Measurements from ENCODE around the gene ATP5F1D. TPM values are rescaled to one million over a fixed set of nuclear protein-coding genes. Genes with fewer than 3 reads are reported as not detected.

The ATP5F1D gene
- total and polyA plus RNA-seq, 2 of the 13 experiments (the other 11 are each of a cell fraction or from before 2014, with no cell fraction given), result 39.4 to 78.7 TPM

DNA sequence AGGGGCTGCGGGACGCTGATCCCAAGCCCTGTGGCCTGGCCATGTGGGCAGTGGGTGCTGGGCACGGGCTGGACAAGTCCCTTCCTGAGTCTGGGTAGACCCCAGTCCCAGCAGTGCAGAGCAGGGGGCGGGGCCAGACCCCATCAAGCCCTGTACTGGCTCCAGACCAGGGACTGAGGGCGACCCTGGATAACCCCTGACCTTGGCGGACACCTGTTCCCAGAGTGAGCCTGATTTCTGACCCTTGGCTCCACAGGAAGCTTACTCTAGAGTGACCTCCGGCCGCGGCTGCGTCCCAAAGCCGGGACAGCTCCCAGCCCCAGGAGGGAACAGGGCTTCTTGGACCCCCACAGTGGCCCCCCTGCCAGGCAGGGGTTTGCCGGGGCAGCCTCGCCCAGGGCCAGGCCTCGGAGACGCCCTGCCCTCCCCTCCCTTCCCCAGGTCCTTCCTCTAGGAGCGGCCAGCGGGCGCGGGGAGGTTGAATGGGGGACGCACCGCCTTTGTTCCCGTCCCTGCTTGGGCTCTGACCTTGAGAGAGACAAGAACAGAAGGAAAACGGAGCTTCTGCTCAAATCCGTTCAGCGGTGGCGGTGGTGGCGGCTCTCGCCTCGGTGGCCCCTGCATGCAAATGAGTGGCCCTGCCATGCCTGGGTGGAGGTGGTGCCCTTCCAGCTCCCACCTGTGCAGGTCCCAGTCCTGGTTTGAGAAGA, 41.8 kb downstream of the ATP5F1D start (continued):
- TF ChIP-seq, protein P1, sequence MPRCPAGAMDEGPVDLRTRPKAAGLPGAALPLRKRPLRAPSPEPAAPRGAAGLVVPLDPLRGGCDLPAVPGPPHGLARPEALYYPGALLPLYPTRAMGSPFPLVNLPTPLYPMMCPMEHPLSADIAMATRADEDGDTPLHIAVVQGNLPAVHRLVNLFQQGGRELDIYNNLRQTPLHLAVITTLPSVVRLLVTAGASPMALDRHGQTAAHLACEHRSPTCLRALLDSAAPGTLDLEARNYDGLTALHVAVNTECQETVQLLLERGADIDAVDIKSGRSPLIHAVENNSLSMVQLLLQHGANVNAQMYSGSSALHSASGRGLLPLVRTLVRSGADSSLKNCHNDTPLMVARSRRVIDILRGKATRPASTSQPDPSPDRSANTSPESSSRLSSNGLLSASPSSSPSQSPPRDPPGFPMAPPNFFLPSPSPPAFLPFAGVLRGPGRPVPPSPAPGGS (CRISPR knock-in tag; IDR thresholded peaks at IDR 0.05), result no peak; the same call in 1 of the 2 replicates
- TF ChIP-seq YEATS4 (CRISPR knock-in tag; IDR thresholded peaks at IDR 0.05; ENCODE audit: borderline replicate concordance) (0 out of 2 replicates have a peak, but pooled peaks have one; percentile 51), SRSF4 (IDR thresholded peaks at IDR 0.05; ENCODE audit: low read depth, low read length, poor library complexity, severe bottlenecking) (no peak), ONECUT2 (CRISPR knock-in tag; IDR thresholded peaks at IDR 0.05) (no peak), ZNF260 (CRISPR knock-in tag; IDR thresholded peaks at IDR 0.05; ENCODE audit: borderline replicate concordance, low read depth) (no peak), POLR2AphosphoS5 (IDR thresholded peaks at IDR 0.05; ENCODE audit: low read depth, low read length) (0 out of 2 replicates have a peak, but pooled peaks have one; percentile 26), MIER2 (CRISPR knock-in tag; IDR thresholded peaks at IDR 0.05) (0 out of 2 replicates have a peak, but pooled peaks have one; percentile 12), ZNF253 (CRISPR knock-in tag; IDR thresholded peaks at IDR 0.05; ENCODE audit: borderline replicate concordance) (0 out of 2 replicates have a peak, but pooled peaks have one; percentile 53), HNF4A (CRISPR knock-in tag; IDR thresholded peaks at IDR 0.05) (peak; percentile 86), RXRB (CRISPR knock-in tag; IDR thresholded peaks at IDR 0.05; ENCODE audit: borderline replicate concordance) (peak; percentile 99), ZNF205 (CRISPR knock-in tag; IDR thresholded peaks at IDR 0.05) (no peak), ZNF619 (CRISPR knock-in tag; IDR thresholded peaks at IDR 0.05) (peak; percentile 35; the same call in 1 of the 2 replicates), PHF21A (CRISPR knock-in tag; IDR thresholded peaks at IDR 0.05) (peak; percentile 91), GATA4 (IDR thresholded peaks at IDR 0.05; ENCODE audit: borderline replicate concordance, low read depth) (no peak), ZNF496 (CRISPR knock-in tag; IDR thresholded peaks at IDR 0.05; ENCODE audit: insufficient replicate concordance) (no peak), RARA (CRISPR knock-in tag; IDR thresholded peaks at IDR 0.05) (peak; percentile 94), ZNF746 (CRISPR knock-in tag; IDR thresholded peaks at IDR 0.05) (peak; percentile 52; the same call in 1 of the 2 replicates), ZNF460 (CRISPR knock-in tag; IDR thresholded peaks at IDR 0.05; ENCODE audit: borderline replicate concordance) (no peak; the same call in 1 of the 2 replicates), SMAD3 (CRISPR knock-in tag; IDR thresholded peaks at IDR 0.05) (peak; percentile 31; the same call in 1 of the 2 replicates), ZSCAN9 (CRISPR knock-in tag; IDR thresholded peaks at IDR 0.05; ENCODE audit: borderline replicate concordance) (no peak), IKZF4 (CRISPR knock-in tag; IDR thresholded peaks at IDR 0.05; ENCODE audit: borderline replicate concordance, low read depth, not compliant biosample characterization) (no peak)
- TF ChIP-seq, protein P2, sequence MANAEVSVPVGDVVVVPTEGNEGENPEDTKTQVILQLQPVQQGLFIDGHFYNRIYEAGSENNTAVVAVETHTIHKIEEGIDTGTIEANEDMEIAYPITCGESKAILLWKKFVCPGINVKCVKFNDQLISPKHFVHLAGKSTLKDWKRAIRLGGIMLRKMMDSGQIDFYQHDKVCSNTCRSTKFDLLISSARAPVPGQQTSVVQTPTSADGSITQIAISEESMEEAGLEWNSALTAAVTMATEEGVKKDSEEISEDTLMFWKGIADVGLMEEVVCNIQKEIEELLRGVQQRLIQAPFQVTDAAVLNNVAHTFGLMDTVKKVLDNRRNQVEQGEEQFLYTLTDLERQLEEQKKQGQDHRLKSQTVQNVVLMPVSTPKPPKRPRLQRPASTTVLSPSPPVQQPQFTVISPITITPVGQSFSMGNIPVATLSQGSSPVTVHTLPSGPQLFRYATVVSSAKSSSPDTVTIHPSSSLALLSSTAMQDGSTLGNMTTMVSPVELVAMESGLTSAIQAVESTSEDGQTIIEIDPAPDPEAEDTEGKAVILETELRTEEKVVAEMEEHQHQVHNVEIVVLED (CRISPR knock-in tag; IDR thresholded peaks at IDR 0.05; ENCODE audit: borderline replicate concordance), result no peak
- TF ChIP-seq, protein P3, sequence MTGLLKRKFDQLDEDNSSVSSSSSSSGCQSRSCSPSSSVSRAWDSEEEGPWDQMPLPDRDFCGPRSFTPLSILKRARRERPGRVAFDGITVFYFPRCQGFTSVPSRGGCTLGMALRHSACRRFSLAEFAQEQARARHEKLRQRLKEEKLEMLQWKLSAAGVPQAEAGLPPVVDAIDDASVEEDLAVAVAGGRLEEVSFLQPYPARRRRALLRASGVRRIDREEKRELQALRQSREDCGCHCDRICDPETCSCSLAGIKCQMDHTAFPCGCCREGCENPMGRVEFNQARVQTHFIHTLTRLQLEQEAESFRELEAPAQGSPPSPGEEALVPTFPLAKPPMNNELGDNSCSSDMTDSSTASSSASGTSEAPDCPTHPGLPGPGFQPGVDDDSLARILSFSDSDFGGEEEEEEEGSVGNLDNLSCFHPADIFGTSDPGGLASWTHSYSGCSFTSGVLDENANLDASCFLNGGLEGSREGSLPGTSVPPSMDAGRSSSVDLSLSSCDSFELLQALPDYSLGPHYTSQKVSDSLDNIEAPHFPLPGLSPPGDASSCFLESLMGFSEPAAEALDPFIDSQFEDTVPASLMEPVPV (CRISPR knock-in tag; IDR thresholded peaks at IDR 0.05), result no peak; the same call in 1 of the 2 replicates
- TF ChIP-seq, protein P4, sequence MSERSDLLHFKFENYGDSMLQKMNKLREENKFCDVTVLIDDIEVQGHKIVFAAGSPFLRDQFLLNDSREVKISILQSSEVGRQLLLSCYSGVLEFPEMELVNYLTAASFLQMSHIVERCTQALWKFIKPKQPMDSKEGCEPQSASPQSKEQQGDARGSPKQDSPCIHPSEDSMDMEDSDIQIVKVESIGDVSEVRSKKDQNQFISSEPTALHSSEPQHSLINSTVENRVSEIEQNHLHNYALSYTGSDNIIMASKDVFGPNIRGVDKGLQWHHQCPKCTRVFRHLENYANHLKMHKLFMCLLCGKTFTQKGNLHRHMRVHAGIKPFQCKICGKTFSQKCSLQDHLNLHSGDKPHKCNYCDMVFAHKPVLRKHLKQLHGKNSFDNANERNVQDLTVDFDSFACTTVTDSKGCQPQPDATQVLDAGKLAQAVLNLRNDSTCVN (CRISPR knock-in tag; IDR thresholded peaks at IDR 0.05; ENCODE audit: borderline replicate concordance), result peak; percentile 98

All from HepG2 (cell line).